HepG2 (cell line): ENCODE results near the gene ARMC8. TPM values are rescaled to one million over a fixed set of nuclear protein-coding genes. Genes with fewer than 3 reads are reported as not detected.

Source experiments
- ATAC-seq: fragments of 200-7000 bp; cut with Tn5 transposase; 3 replicates; pipeline ENCODE4 v1.9.1; 2020; ENCODE audit warnings: mild to moderate bottlenecking, moderate library complexity
- BruUV-seq: library from RNA; stranded (reverse); fragments of 400-500 nt; replicated peaks from 2 replicates; lab custom pipeline; 2021; lab: Mats Ljungman, UMichigan
- CTCF ChIA-PET: fragments of 300-600 bp; formaldehyde crosslinking; extraction: SDS; loops from one replicate; lab custom pipeline; 2021; ENCODE audit warnings: low total read pairs, inconsistent platforms, low intra/inter-chr PET ratio; lab: Yijun Ruan, JAX
- POLR2A ChIA-PET: fragments of 350-600 bp; sonication (Branson Sonifier 250); formaldehyde crosslinking; loops from one replicate; lab custom pipeline; 2020; ENCODE audit warnings: antibody characterized with exemption, inconsistent platforms; lab: Yijun Ruan, JAX
- DNase-seq: peaks from one replicate; pipeline ENCODE4 v3.0.0-alpha.2; 2015; ENCODE audit warnings: low spot score
- FAIRE-seq: peaks from 3 replicates; lab custom pipeline; 2011; peaks lifted over from hg19 to GRCh38; lab: Jason Lieb, UNC
- H2AFZ ChIP-seq: one replicate; pipeline ENCODE4 v1.6.1; 2011; ENCODE audit warnings: low read length, inconsistent platforms
- H3K27ac ChIP-seq: fragments of 300-600 bp; 3 replicates; pipeline ENCODE4 v1.8.0; 2011; ENCODE audit warnings: mixed run types, mild to moderate bottlenecking, mixed read lengths, low read length, inconsistent platforms; ENCODE audit not compliant: insufficient read depth; ENCODE audit errors: extremely low read length
- H3K27me3 ChIP-seq, 2 experiments: fragments of 200-600 bp in 1 of 2; 2 replicates in 1 of 2; 3 replicates in 1 of 2; pipeline versions ENCODE4 v1.6.0 to v1.8.0; 2011; ENCODE audit warnings: low read length in 2 of 2, mild to moderate bottlenecking in 2 of 2, moderate library complexity in 2 of 2, inconsistent platforms in 1 of 2; ENCODE audit not compliant: insufficient read depth in 2 of 2, control insufficient read depth in 1 of 2
- H3K36me3 ChIP-seq, 2 experiments: fragments of 200-600 bp in 1 of 2; replicated peaks in 1 of 2; 2 replicates in 1 of 2; 3 replicates in 1 of 2; pipeline versions ENCODE4 v1.5.1 to v1.8.0; 2011; ENCODE audit warnings: low read length in 2 of 2, inconsistent platforms in 1 of 2; ENCODE audit not compliant: insufficient read depth in 2 of 2, control insufficient read depth in 1 of 2
- H3K4me1 ChIP-seq: 2 replicates; pipeline ENCODE4 v1.5.1; 2012; ENCODE audit warnings: low read length, inconsistent platforms; ENCODE audit not compliant: insufficient read depth
- H3K4me2 ChIP-seq: 2 replicates; pipeline ENCODE4 v1.6.0; 2011; ENCODE audit warnings: low read depth, low read length, inconsistent platforms
- H3K4me3 ChIP-seq, 3 experiments: fragments of 200-600 bp in 1 of 3; sonication (generic), shearing (Covaris generic) in 1 of 3; replicated peaks in 1 of 3; 2 replicates each; pipeline ENCODE4 v1.5.1; 2011 to 2016; ENCODE audit warnings: low read length in 3 of 3, inconsistent platforms in 2 of 3, low read depth in 2 of 3, mild to moderate bottlenecking in 2 of 3, control low read depth in 1 of 3, mixed read lengths in 1 of 3; ENCODE audit not compliant: insufficient read depth in 1 of 3
- H3K79me2 ChIP-seq: one replicate; pipeline ENCODE4 v1.6.1; 2011; ENCODE audit warnings: low read length, inconsistent platforms; ENCODE audit not compliant: insufficient read depth
- H3K9ac ChIP-seq: 2 replicates; pipeline ENCODE4 v1.6.0; 2011; ENCODE audit warnings: mild to moderate bottlenecking, low read depth, low read length, inconsistent platforms; ENCODE audit not compliant: insufficient read depth
- H3K9me3 ChIP-seq: 2 replicates; pipeline ENCODE4 v1.5.1; 2012; ENCODE audit warnings: mild to moderate bottlenecking, low read length
- H4K20me1 ChIP-seq: 2 replicates; pipeline ENCODE4 v1.6.0; 2011; ENCODE audit warnings: inconsistent platforms, mild to moderate bottlenecking, low read length, moderate library complexity; ENCODE audit not compliant: insufficient read depth
- ATF7 ChIP-seq, 2 experiments: fragments of 450-650 bp in 1 of 2; sonication (generic) in 1 of 2; formaldehyde crosslinking in 1 of 2; IDR thresholded peaks; 2 replicates each; pipeline versions ENCODE4 v1.4.0 to v1.6.1; 2016 to 2020; ENCODE audit warnings: antibody characterized with exemption in 1 of 2, mild to moderate bottlenecking in 1 of 2, missing genetic modification reagents in 1 of 2
- KMT2B ChIP-seq: IDR thresholded peaks from 2 replicates; pipeline ENCODE4 v1.6.1; 2016; ENCODE audit warnings: missing genetic modification reagents, missing compliant biosample characterization
- ONECUT2 ChIP-seq: sonication (generic); formaldehyde crosslinking; IDR thresholded peaks from 2 replicates; pipeline ENCODE4 v1.4.0; 2020; ENCODE audit warnings: missing genetic modification reagents
- ZKSCAN5 ChIP-seq: sonication (generic); formaldehyde crosslinking; IDR thresholded peaks from 2 replicates; pipeline ENCODE4 v1.5.1; 2020; ENCODE audit warnings: mild to moderate bottlenecking, missing genetic modification reagents
- WGBS: methylation state at CpG from one replicate; pipeline ENCODE4 v1.1.6; 2017; ENCODE audit warnings: low lambda C conversion rate; 5-methylcytosine and 5-hydroxymethylcytosine counted together
- in situ Hi-C: cut with HindIII; loops from 2 replicates; pipeline ENCODE4 v1.10.0; 2017; ENCODE audit warnings: low pct_unique_long_range_greater_than_20kb; ENCODE audit not compliant: extremely low pct_ligation_motif_present
- intact Hi-C: fragments of 100-400 bp; cut with micrococcal nuclease; formaldehyde crosslinking; loops from one replicate; pipeline ENCODE4 v1.10.0; 2022; ENCODE audit not compliant: unreplicated experiment
- polyA plus RNA-seq, 8 experiments: library from polyadenylated mRNA; depleted of rRNA in 3 of 8; stranded (reverse) in 7 of 8; unstranded in 1 of 8; fragments of >200 nt; fragmentation: Illumina TruSeq in 4 of 8; extraction: Trizol in 4 of 8; gene quantifications; 2 replicates each; pipeline versions ENCODE4 v1.2.1 to v1.2.3, GENCODE V29; 2011 to 2016; ENCODE audit warnings: low read depth in 4 of 8, missing spikeins in 1 of 8, mixed read lengths in 1 of 8; ENCODE audit not compliant: insufficient read depth in 1 of 8
- total RNA-seq, 5 experiments: library from RNA; depleted of rRNA; stranded (reverse); fragments of >200 nt; fragmentation: Illumina TruSeq; extraction: Trizol; gene quantifications; 2 replicates each; pipeline ENCODE4 v1.2.3, GENCODE V29; 2016; ENCODE audit warnings: low read depth in 1 of 5

ARMC8 gene
- total and polyA plus RNA-seq, 2 of the 13 experiments (the other 11 are each of a cell fraction or from before 2014, with no cell fraction given) = 38.9 to 55.3 TPM

GRCh38 chr3:138222942-138223287 is 35.8 kb downstream of the ARMC8 start:
- H4K20me1 ChIP-seq = no peaks in the 10 kb centered on the region
- H3K27me3 ChIP-seq = no peaks in the 10 kb centered on the region
- intact Hi-C loops = no loop called here
- ChIA-PET CTCF (no interaction called here), POLR2A (no interaction called here)
- DNase-seq (no peak), FAIRE-seq (no peak), ATAC-seq (no peak)
- H3K79me2 ChIP-seq = peaks cover 19% of the 10 kb centered on the region
- H3K9ac ChIP-seq = no peak overlapping the region
- in situ Hi-C loops = no loop called here
- H3K4me1 ChIP-seq = peaks cover 2% of the 10 kb centered on the region
- 100% methylated on average over 2 of the region's 2 CpGs for WGBS
- H2AFZ ChIP-seq = no peak overlapping the region
- peaks cover 12 to 46% of the 10 kb centered on the region in 2 experiments; a peak in 4 of 5 replicates for H3K36me3 ChIP-seq
- H3K27ac ChIP-seq = no peak overlapping the region
- no peak overlapping the region for H3K4me3 ChIP-seq
- H3K4me2 ChIP-seq = no peak overlapping the region
- H3K9me3 ChIP-seq = no peaks in the 10 kb centered on the region
- no TSS peak for BruUV-seq
- no peak for TF ChIP-seq KMT2B (CRISPR knock-in tag)

GRCh38 chr3:138227650-138228049 is 40.5 kb downstream of the ARMC8 start:
- H3K27ac ChIP-seq = no peak overlapping the region
- H4K20me1 ChIP-seq = no peaks in the 10 kb centered on the region
- in situ Hi-C loops = no loop called here
- DNase-seq (no peak), FAIRE-seq (no peak), ATAC-seq (no peak)
- H3K36me3 ChIP-seq = peaks cover 15 to 75% of the 10 kb centered on the region in 2 experiments; a peak in 4 of 5 replicates
- intact Hi-C loops = no loop called here
- CTCF ChIA-PET = no interaction called here
- TF ChIP-seq ONECUT2 (CRISPR knock-in tag) (no peak), ATF7 (IDR thresholded peaks at IDR 0.05) (peak; percentile 7; the same call in 1 of the 2 replicates), ATF7 (CRISPR knock-in tag; IDR thresholded peaks at IDR 0.05) (no peak), ZKSCAN5 (CRISPR knock-in tag) (no peak)
- H3K4me3 ChIP-seq = no peak overlapping the region
- no peaks in the 10 kb centered on the region for H3K27me3 ChIP-seq
- H2AFZ ChIP-seq = no peak overlapping the region
- H3K9ac ChIP-seq = no peak overlapping the region
- no peaks in the 10 kb centered on the region for H3K9me3 ChIP-seq
- POLR2A ChIA-PET = no interaction called here
- no peak overlapping the region for H3K4me2 ChIP-seq
- 100% methylated on average over 1 of the region's 1 CpG for WGBS
- H3K79me2 ChIP-seq = no peaks in the 10 kb centered on the region
- H3K4me1 ChIP-seq = no peaks in the 10 kb centered on the region
- no TSS peak for BruUV-seq
